ENCODE measurements around the gene SRRM1. TPM values are rescaled to one million over a fixed set of nuclear protein-coding genes. Genes with fewer than 3 reads are reported as not detected.
"Not testable (repeated sequence)": the region's sequence is repeated elsewhere in the genome, so short reads cannot be mapped to it uniquely, and the experiment has no call there.

The SRRM1 gene
- total and polyA plus RNA-seq, 4 donors, result 33.6 to 113 (median 86.3) TPM

DNA sequence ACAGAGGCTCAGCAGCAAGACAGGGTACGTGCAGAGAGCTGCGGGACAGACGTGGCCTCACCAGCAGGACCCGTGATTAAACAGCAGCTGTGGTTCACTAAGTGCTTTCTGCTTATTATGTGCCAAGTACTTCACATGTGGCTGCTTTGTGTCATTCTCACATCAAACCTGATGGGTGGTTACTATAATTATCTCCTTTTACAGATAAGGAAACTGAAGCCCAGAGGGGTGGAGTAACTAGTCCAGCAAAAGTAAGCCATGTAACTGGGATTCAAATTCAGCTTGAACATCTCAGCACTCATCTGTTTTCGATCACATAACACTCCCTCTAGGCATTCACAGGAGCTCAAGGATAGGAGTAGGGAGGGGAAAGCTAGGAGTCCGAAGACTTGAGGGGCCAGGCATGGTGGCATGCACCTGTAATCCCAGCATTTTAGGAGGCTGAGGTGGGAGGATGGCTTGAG is 51.3 kb downstream of the SRRM1 start:
- H3K9me3 ChIP-seq (ENCODE audit: control insufficient read depth, low read length), result no peaks in the 10 kb centered on the region
- intact Hi-C loops (cut with DNase I), result no loop called here
- H3K36me3 ChIP-seq (ENCODE audit: control insufficient read depth in 1 of 2, insufficient read depth in 2 of 2, low read length in 1 of 2), result no peaks in the 10 kb centered on the region
- DNase-seq (no peak), ATAC-seq (ENCODE audit: low FRiP score) (no peak)
- no peaks in the 10 kb centered on the region for H3K27me3 ChIP-seq (ENCODE audit: control insufficient read depth in 1 of 2, insufficient read depth in 2 of 2, low read length in 1 of 2)
- H3K4me1 ChIP-seq (ENCODE audit: control insufficient read depth in 1 of 2, insufficient read depth in 2 of 2, low read length in 2 of 2), result no peaks in the 10 kb centered on the region
- H3K27ac ChIP-seq (ENCODE audit: low read depth in 1 of 2, low read length in 2 of 2), result no peak overlapping the region
- no peak overlapping the region for H3K4me3 ChIP-seq (ENCODE audit: low read length in 2 of 2)
- 28 to 59% methylated on average over 6 of the region's 6 CpGs for WGBS, 2 donors

DNA sequence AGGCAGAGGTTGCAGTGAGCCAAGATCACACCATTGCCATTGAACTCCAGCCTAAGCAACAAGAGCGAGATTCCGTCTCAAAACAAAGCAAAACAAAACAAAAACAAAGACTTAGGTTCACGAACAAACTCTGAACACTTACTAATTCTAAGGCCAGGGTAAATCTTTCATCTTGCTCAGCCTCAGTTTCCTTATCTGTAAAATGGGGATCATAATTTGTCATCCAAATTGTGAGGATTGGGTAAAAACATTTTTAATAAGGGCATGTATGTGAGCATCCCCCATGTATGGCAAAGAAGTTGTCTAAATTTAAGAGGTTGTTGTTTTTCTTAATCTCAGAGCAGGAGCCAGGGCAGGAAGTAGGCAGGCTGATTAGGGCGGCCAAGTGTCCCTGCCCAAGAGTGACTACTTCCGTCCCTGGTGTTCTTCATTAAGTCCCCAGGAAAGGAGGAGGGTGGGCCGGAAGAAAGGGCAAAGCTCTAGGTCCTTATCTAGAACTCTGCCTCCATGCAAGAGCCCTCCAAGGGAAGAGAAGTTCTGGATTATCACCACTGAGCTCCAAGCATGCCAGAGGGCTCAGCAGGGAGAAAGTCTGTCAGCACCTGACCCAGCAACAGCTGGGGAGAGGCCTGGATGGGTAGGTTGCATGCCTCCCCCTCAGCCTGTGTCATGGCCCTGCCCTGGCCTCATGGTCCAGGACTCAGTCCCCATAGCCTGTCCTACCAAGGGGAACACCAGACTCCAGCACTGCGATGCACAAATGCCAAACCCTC is 52.3 kb downstream of the SRRM1 start:
- Histone ChIP-seq H3K27ac (ENCODE audit: low read depth in 1 of 2, low read length in 2 of 2) (no peak overlapping the region), H3K4me3 (ENCODE audit: low read length in 2 of 2) (no peak overlapping the region), H3K36me3 (ENCODE audit: control insufficient read depth in 1 of 2, insufficient read depth in 2 of 2, low read length in 1 of 2) (no peaks in the 10 kb centered on the region), H3K9me3 (ENCODE audit: control insufficient read depth, low read length) (no peaks in the 10 kb centered on the region), H3K27me3 (ENCODE audit: control insufficient read depth in 1 of 2, insufficient read depth in 2 of 2, low read length in 1 of 2) (no peaks in the 10 kb centered on the region), H3K4me1 (ENCODE audit: control insufficient read depth in 1 of 2, insufficient read depth in 2 of 2, low read length in 2 of 2) (no peaks in the 10 kb centered on the region)
- ATAC-seq (ENCODE audit: low FRiP score) (peak; percentile 58), DNase-seq (peak in 1 of 2 donors; percentile 62)
- WGBS, 2 donors, result 55 to 58% methylated on average over 7 of the region's 7 CpGs
- intact Hi-C loops (cut with DNase I), result no loop called here

DNA sequence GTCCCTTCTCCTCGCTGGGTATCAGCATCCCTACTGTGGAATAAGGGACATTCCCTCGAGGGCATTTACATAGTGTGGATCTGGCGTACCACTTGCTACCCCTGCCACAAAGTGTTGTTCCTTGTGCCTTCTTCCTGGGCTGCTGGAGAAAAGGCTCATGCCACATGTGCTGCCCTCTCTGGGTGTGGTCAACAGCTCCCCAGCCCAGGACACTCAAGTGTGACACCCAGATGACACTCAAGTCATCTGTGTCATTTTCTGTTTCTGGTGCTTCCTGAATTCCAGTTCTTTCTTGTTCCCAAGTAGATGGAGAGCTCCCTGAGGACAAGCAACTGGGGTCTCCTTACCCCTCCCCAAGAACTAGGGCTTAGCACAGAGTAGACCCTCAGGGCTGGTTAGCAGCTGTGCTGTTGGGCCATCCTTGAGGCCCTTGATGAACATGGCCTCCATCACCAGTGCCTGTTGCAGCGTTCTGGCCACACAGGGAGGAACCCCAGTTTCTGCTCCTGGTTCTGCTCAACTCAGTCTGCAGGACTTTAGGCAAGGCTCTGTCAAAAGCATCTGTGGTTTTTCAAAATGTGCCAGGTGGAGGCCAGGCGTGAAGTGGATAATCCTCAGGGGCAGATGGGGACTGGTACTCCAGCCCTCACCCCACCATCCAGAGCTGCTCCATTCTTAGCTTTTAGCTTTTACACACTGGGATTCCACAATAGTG is 53.1 kb downstream of the SRRM1 start:
- Histone ChIP-seq H3K4me1 (ENCODE audit: control insufficient read depth in 1 of 2, insufficient read depth in 2 of 2, low read length in 2 of 2) (no peaks in the 10 kb centered on the region), H3K27me3 (ENCODE audit: control insufficient read depth in 1 of 2, insufficient read depth in 2 of 2, low read length in 1 of 2) (no peaks in the 10 kb centered on the region), H3K36me3 (ENCODE audit: control insufficient read depth in 1 of 2, insufficient read depth in 2 of 2, low read length in 1 of 2) (no peaks in the 10 kb centered on the region), H3K9me3 (ENCODE audit: control insufficient read depth, low read length) (no peaks in the 10 kb centered on the region), H3K27ac (ENCODE audit: low read depth in 1 of 2, low read length in 2 of 2) (no peak overlapping the region), H3K4me3 (ENCODE audit: low read length in 2 of 2) (no peak overlapping the region)
- ATAC-seq (ENCODE audit: low FRiP score), result peak; percentile 9
- no peak for DNase-seq
- intact Hi-C loops (cut with DNase I), result no loop called here
- 92 to 95% methylated on average over 5 of the region's 5 CpGs for WGBS, 2 donors

DNA sequence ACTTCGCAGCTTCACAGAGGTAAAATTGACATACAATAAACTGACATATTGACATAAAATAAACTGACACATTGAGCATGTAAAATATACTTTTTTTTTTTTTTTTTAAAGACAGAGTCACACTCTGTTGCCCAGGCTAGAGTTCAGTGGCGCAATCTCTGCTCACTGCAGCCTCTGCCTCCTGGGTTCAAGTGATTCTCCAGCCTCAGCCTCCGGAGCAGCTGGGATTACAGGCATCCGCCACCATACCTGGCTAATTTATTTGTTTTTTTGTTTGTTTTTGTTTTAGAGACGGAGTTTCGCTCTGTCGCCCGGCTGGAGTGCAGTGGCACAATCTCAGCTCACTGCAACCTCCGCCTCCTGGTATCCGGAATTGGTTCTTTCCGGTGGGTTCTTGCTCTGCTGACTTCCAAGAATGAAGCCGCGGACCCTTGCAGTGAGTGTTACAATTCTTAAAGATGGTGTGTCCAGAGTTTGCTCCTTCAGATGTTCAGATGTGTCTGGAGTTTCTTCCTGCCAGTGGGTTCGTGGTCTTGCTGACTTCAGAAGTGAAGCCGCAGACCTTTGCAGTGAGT is 53.7 kb downstream of the SRRM1 start:
- H3K4me1 ChIP-seq (ENCODE audit: control insufficient read depth in 1 of 2, insufficient read depth in 2 of 2, low read length in 2 of 2), result no peaks in the 10 kb centered on the region
- intact Hi-C loops (cut with DNase I), result no loop called here
- DNase-seq (no peak), ATAC-seq (ENCODE audit: low FRiP score) (no peak)
- no peaks in the 10 kb centered on the region for H3K36me3 ChIP-seq (ENCODE audit: control insufficient read depth in 1 of 2, insufficient read depth in 2 of 2, low read length in 1 of 2)
- H3K27me3 ChIP-seq (ENCODE audit: control insufficient read depth in 1 of 2, insufficient read depth in 2 of 2, low read length in 1 of 2), result no peaks in the 10 kb centered on the region
- no peak overlapping the region for H3K27ac ChIP-seq (ENCODE audit: low read depth in 1 of 2, low read length in 2 of 2)
- H3K9me3 ChIP-seq (ENCODE audit: control insufficient read depth, low read length), result no peaks in the 10 kb centered on the region
- whole genome bisulfite sequencing, 2 donors, result 86 to 91% methylated on average over 15 of the region's 15 CpGs
- no peak overlapping the region for H3K4me3 ChIP-seq (ENCODE audit: low read length in 2 of 2)

DNA sequence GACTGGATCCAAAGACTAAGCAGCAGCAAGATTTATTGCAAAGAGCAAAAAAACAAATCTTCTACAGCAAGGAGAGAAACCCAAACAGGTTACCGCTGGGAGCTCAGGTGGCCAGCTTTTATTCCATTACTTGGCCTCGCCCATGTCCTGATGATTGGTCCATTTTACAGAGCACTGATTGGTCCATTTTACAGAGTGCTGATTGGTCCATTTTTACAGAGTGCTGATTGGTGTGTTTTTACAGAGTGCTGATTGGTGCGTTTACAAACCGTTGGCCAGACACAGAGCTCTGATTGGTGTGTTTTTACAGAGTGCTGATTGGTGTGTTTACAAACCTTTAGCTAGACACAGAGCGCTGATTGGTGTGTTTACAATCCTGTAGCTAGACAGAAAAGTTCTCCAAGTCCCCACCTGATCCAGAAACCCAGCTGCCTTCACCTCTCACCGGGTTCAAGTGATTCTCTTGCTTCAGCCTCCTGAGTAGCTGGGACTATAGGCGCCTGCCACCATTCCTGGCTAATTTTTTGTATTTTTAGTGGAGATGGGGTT is 54.4 kb downstream of the SRRM1 start:
- H3K36me3 ChIP-seq (ENCODE audit: control insufficient read depth in 1 of 2, insufficient read depth in 2 of 2, low read length in 1 of 2); H3K4me1 ChIP-seq (ENCODE audit: control insufficient read depth in 1 of 2, insufficient read depth in 2 of 2, low read length in 2 of 2); H3K9me3 ChIP-seq (ENCODE audit: control insufficient read depth, low read length); H3K4me3 ChIP-seq (ENCODE audit: low read length in 2 of 2); H3K27me3 ChIP-seq (ENCODE audit: control insufficient read depth in 1 of 2, insufficient read depth in 2 of 2, low read length in 1 of 2); H3K27ac ChIP-seq (ENCODE audit: low read depth in 1 of 2, low read length in 2 of 2); ATAC-seq (ENCODE audit: low FRiP score); intact Hi-C loops (cut with DNase I); DNase-seq: not testable (repeated sequence)
- 86 to 93% methylated on average over 7 of the region's 7 CpGs for WGBS, 2 donors

DNA sequence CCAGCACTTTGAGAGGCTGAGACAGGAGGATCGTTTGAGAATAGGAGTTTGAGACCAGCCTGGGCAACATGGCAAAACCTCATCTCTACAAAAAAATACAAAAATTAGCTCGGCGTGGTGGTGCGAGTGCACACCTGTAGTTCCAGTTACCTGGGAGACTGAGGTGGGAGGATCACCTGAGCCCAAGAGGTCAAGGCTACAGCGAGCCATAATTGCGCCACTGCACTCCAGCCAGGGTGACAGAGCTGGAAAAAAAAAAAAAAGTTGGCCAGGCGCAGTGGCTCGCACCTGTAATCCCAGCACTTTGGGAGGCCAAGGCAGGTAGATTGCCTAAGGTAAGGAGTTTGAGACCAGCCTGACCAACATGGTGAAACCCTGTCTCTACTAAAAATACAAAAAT is 55.2 kb downstream of the SRRM1 start:
- H3K4me1 ChIP-seq (ENCODE audit: control insufficient read depth in 1 of 2, insufficient read depth in 2 of 2, low read length in 2 of 2); ATAC-seq (ENCODE audit: low FRiP score); H3K27ac ChIP-seq (ENCODE audit: low read depth in 1 of 2, low read length in 2 of 2); H3K27me3 ChIP-seq (ENCODE audit: control insufficient read depth in 1 of 2, insufficient read depth in 2 of 2, low read length in 1 of 2); DNase-seq; H3K9me3 ChIP-seq (ENCODE audit: control insufficient read depth, low read length); H3K36me3 ChIP-seq (ENCODE audit: control insufficient read depth in 1 of 2, insufficient read depth in 2 of 2, low read length in 1 of 2); H3K4me3 ChIP-seq (ENCODE audit: low read length in 2 of 2); intact Hi-C loops (cut with DNase I): not testable (repeated sequence)
- WGBS, 2 donors, result 94% methylated on average over 8 of the region's 8 CpGs

DNA sequence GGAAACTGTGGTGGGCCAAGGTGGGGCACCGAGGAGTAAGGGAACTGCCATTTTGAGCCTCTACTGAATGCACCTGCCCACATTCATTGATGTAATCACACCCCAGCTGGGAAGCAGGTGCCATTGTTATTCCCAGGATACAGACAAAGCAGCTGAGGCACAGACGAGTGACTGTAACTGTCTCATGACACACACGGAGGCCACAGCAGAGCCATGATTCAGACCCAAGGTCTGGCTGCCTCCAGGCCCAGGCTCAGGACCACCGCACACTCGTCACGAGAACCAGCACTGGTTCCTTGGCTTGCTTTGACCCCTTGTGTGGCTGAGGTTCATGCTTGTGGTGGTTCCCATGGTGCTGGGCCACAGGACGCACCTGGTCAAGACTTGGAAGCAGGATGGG is 56.5 kb downstream of the SRRM1 start:
- no peaks in the 10 kb centered on the region for H3K27me3 ChIP-seq (ENCODE audit: control insufficient read depth in 1 of 2, insufficient read depth in 2 of 2, low read length in 1 of 2)
- 93 to 95% methylated on average over 7 of the region's 7 CpGs for WGBS, 2 donors
- DNase-seq, result no peak
- ATAC-seq (ENCODE audit: low FRiP score), result no peak
- no peaks in the 10 kb centered on the region for H3K36me3 ChIP-seq (ENCODE audit: control insufficient read depth in 1 of 2, insufficient read depth in 2 of 2, low read length in 1 of 2)
- H3K9me3 ChIP-seq (ENCODE audit: control insufficient read depth, low read length), result no peaks in the 10 kb centered on the region
- intact Hi-C loops (cut with DNase I), result no loop called here
- no peak overlapping the region for H3K27ac ChIP-seq (ENCODE audit: low read depth in 1 of 2, low read length in 2 of 2)
- H3K4me1 ChIP-seq (ENCODE audit: control insufficient read depth in 1 of 2, insufficient read depth in 2 of 2, low read length in 2 of 2), result no peaks in the 10 kb centered on the region
- no peak overlapping the region for H3K4me3 ChIP-seq (ENCODE audit: low read length in 2 of 2)

DNA sequence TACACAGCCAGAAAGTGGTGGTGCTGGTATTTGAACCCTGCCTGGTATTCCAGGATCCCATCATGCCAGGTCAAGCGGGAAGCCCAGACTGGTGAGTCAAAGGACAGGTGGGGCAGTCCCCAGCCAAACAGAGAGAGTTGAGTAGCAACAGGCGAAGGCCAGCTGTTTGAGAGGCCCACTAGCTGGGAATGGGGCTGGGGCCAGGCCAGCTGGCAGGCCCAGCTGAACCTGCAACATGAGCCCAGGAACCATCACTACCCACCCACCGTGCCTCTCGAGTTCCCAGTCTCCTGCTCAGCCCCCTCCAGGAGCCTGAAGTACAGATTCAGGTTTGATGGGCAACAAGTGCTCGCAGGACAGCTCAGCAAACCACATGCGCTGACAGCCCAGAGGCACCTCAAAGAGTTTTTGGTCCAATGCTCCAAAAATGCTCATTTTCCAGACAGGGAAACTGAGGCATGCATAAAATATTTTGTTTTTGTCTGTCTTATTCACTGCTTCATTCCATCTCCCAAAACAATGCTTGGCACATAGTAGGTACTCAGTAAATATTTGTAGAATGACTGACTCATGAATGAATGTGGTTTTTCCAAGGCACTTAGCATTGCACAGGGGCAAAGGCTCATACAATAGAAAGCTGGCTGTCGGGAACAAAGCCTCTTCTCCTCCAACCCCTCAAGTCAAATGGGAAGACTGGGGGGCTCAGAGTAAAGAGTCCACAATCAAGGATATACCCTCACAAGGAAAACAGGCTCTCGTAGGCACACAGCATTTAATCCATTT is 59.6 kb downstream of the SRRM1 start:
- H3K36me3 ChIP-seq (ENCODE audit: control insufficient read depth in 1 of 2, insufficient read depth in 2 of 2, low read length in 1 of 2), result no peaks in the 10 kb centered on the region
- 75 to 82% methylated on average over 8 of the region's 8 CpGs for WGBS, 2 donors
- H3K4me3 ChIP-seq (ENCODE audit: low read length in 2 of 2), result no peak overlapping the region
- no peak for ATAC-seq (ENCODE audit: low FRiP score)
- no peaks in the 10 kb centered on the region for H3K27me3 ChIP-seq (ENCODE audit: control insufficient read depth in 1 of 2, insufficient read depth in 2 of 2, low read length in 1 of 2)
- no peaks in the 10 kb centered on the region for H3K9me3 ChIP-seq (ENCODE audit: control insufficient read depth, low read length)
- H3K4me1 ChIP-seq (ENCODE audit: control insufficient read depth in 1 of 2, insufficient read depth in 2 of 2, low read length in 2 of 2), result no peaks in the 10 kb centered on the region
- intact Hi-C loops (cut with DNase I), result no loop called here
- DNase-seq, result no peak
- no peak overlapping the region for H3K27ac ChIP-seq (ENCODE audit: low read depth in 1 of 2, low read length in 2 of 2)

Data from aorta (tissue), 5 donors.